HCT116 (cell line): ENCODE data around the gene KCNK15. TPM values are rescaled to one million over a fixed set of nuclear protein-coding genes. Genes with fewer than 3 reads are reported as not detected.

ENCODE experiments used
- ATAC-seq: fragments of 200-7000 bp; cut with Tn5 transposase; 2 replicates; pipeline ENCODE4 v1.9.1; 2020; ENCODE audit warnings: mild to moderate bottlenecking, moderate library complexity
- BruUV-seq: library from RNA; stranded (reverse); fragments of 400-500 nt; replicated peaks from 2 replicates; lab custom pipeline; 2021; lab: Mats Ljungman, UMichigan
- CTCF ChIA-PET: fragments of 300-600 bp; sonication (Branson Sonifier 250); formaldehyde crosslinking; loops from one replicate; lab custom pipeline; 2021; ENCODE audit warnings: antibody characterized with exemption; lab: Charles Lee
- POLR2A ChIA-PET: fragments of 300-600, 350-600 bp; sonication (Branson Sonifier 250); formaldehyde crosslinking; loops from one replicate; lab custom pipeline; 2021; ENCODE audit warnings: antibody characterized with exemption; lab: Charles Lee
- RAD21 ChIA-PET, 2 experiments: fragments of 300-600 bp; sonication (Branson Sonifier 250); formaldehyde crosslinking; loops; one replicate each; lab custom pipeline; 2023; ENCODE audit warnings: low total read pairs in 2 of 2; ENCODE audit not compliant: uncharacterized antibody in 2 of 2, unreplicated experiment in 2 of 2, low non-redundant PET in 1 of 2; lab: Charles Lee
- DNase-seq: peaks from one replicate; pipeline ENCODE4 v3.0.0-alpha.2; 2010; ENCODE audit warnings: low read depth, low spot score
- H2AFZ ChIP-seq: fragments of 200-600 bp; shearing (Covaris generic), sonication (generic); 2 replicates; pipeline ENCODE4 v1.6.1; 2017; ENCODE audit warnings: low read depth, mixed run types, mixed read lengths, antibody characterized with exemption, low read length; ENCODE audit not compliant: poor library complexity, severe bottlenecking
- H3K27ac ChIP-seq: 2 replicates; pipeline ENCODE4 v1.5.1; 2012; ENCODE audit warnings: low read depth, low read length
- H3K27me3 ChIP-seq: fragments of 200-600 bp; sonication (generic); 2 replicates; pipeline ENCODE4 v1.6.1; 2016; ENCODE audit warnings: mixed run types, low read length, mixed read lengths; ENCODE audit not compliant: insufficient read depth
- H3K36me3 ChIP-seq, 2 experiments: fragments of 200-500 bp in 1 of 2; fragments of 200-600 bp in 1 of 2; sonication (Bioruptor generic) in 1 of 2; sonication (generic) in 1 of 2; 2 replicates each; pipeline versions ENCODE4 v1.5.1 to v1.6.1; 2014 to 2016; ENCODE audit warnings: low read length in 2 of 2, inconsistent platforms in 1 of 2, mixed read lengths in 1 of 2, mixed run types in 1 of 2; ENCODE audit not compliant: insufficient read depth in 2 of 2, control insufficient read depth in 1 of 2
- H3K4me1 ChIP-seq, 2 experiments: fragments of 200-600 bp in 1 of 2; sonication (generic) in 1 of 2; 2 replicates each; pipeline versions ENCODE4 v1.5.1 to v1.6.1; 2012 to 2017; ENCODE audit warnings: low read length in 2 of 2, inconsistent platforms in 1 of 2, mild to moderate bottlenecking in 1 of 2, mixed read lengths in 1 of 2, mixed run types in 1 of 2, moderate library complexity in 1 of 2; ENCODE audit not compliant: insufficient read depth in 2 of 2, control insufficient read depth in 1 of 2
- H3K4me2 ChIP-seq: fragments of 200-600 bp; sonication (generic); 2 replicates; pipeline ENCODE4 v1.6.1; 2017; ENCODE audit warnings: mixed run types, low read length, mixed read lengths
- H3K4me3 ChIP-seq, 2 experiments: fragments of 200-600 bp in 1 of 2; sonication (generic) in 1 of 2; replicated peaks in 1 of 2; 2 replicates each; pipeline ENCODE4 v1.5.1; 2011 to 2016; ENCODE audit warnings: low read length in 2 of 2, control low read depth in 1 of 2, low read depth in 1 of 2, mild to moderate bottlenecking in 1 of 2, mixed read lengths in 1 of 2, mixed run types in 1 of 2
- H3K79me2 ChIP-seq: fragments of 200-600 bp; sonication (generic); 2 replicates; pipeline ENCODE4 v1.6.1; 2017; ENCODE audit warnings: mild to moderate bottlenecking, mixed run types, low read length, moderate library complexity, mixed read lengths; ENCODE audit not compliant: insufficient read depth
- H3K9ac ChIP-seq: fragments of 200-600 bp; sonication (generic); 2 replicates; pipeline ENCODE4 v1.6.1; 2016; ENCODE audit warnings: low read length, mixed read lengths
- H3K9me2 ChIP-seq: fragments of 200-600 bp; sonication (generic), shearing (Covaris generic); 2 replicates; pipeline ENCODE4 v1.6.1; 2017; ENCODE audit warnings: mixed run types, mild to moderate bottlenecking, moderate library complexity; ENCODE audit not compliant: insufficient read depth
- H3K9me3 ChIP-seq, 2 experiments: fragments of 200-500 bp in 1 of 2; fragments of 200-600 bp in 1 of 2; sonication (Bioruptor generic) in 1 of 2; sonication (generic) in 1 of 2; 2 replicates each; pipeline ENCODE4 v1.6.1; 2014 to 2017; ENCODE audit warnings: low read length in 2 of 2, mixed read lengths in 2 of 2, inconsistent platforms in 1 of 2, low read depth in 1 of 2, mild to moderate bottlenecking in 1 of 2, mixed run types in 1 of 2, moderate library complexity in 1 of 2; ENCODE audit not compliant: control insufficient read depth in 1 of 2, insufficient read depth in 1 of 2
- H4K20me1 ChIP-seq: fragments of 200-600 bp; sonication (generic), shearing (Covaris generic); 2 replicates; pipeline ENCODE4 v1.6.1; 2017; ENCODE audit warnings: mixed run types, mild to moderate bottlenecking, moderate library complexity; ENCODE audit not compliant: insufficient read depth
- ATF3 ChIP-seq: IDR thresholded peaks from 2 replicates; pipeline ENCODE4 v1.6.1; 2012
- CBX3 ChIP-seq: IDR thresholded peaks from 2 replicates; pipeline ENCODE4 v1.6.1; 2012; ENCODE audit warnings: low read depth
- CEBPB ChIP-seq: IDR thresholded peaks from 2 replicates; pipeline ENCODE4 v1.6.1; 2012; ENCODE audit warnings: low read depth
- CTCF ChIP-seq, 3 experiments: fragments of 200-600 bp in 1 of 3; sonication (generic) in 1 of 3; IDR thresholded peaks in 2 of 3; conservative IDR thresholded peaks in 1 of 3; 2 replicates each; pipeline ENCODE4 v1.5.1; 2012 to 2017; ENCODE audit warnings: low read depth in 2 of 3, low read length in 2 of 3, antibody characterized with exemption in 1 of 3, borderline replicate concordance in 1 of 3, control low read depth in 1 of 3, mild to moderate bottlenecking in 1 of 3, mixed read lengths in 1 of 3, mixed run types in 1 of 3, moderate library complexity in 1 of 3; ENCODE audit not compliant: insufficient read depth in 1 of 3
- EGR1 ChIP-seq: IDR thresholded peaks from 2 replicates; pipeline ENCODE4 v1.6.1; 2012; ENCODE audit warnings: low read depth
- EZH2 ChIP-seq: fragments of 200-600 bp; sonication (generic); IDR thresholded peaks from 2 replicates; pipeline ENCODE4 v1.6.1; 2017; ENCODE audit warnings: antibody characterized with exemption, mixed run types
- EZH2phosphoT487 ChIP-seq: fragments of 200-600 bp; IDR thresholded peaks from 2 replicates; pipeline ENCODE4 v1.6.1; 2018; ENCODE audit warnings: antibody characterized with exemption, borderline replicate concordance
- FOSL1 ChIP-seq: IDR thresholded peaks from 2 replicates; pipeline ENCODE4 v1.6.1; 2012; ENCODE audit warnings: low read depth
- JUND ChIP-seq: IDR thresholded peaks from 2 replicates; pipeline ENCODE4 v1.6.1; 2012
- POLR2A ChIP-seq: IDR thresholded peaks from 2 replicates; pipeline ENCODE4 v1.7.0; 2011; ENCODE audit warnings: borderline replicate concordance; ENCODE audit not compliant: insufficient read depth, insufficient read length; ENCODE audit errors: extremely low read depth
- POLR2AphosphoS5 ChIP-seq: IDR thresholded peaks from 2 replicates; pipeline ENCODE4 v1.6.1; 2011; ENCODE audit warnings: mild to moderate bottlenecking, low read depth, low read length, moderate library complexity
- RAD21 ChIP-seq: IDR thresholded peaks from 2 replicates; pipeline ENCODE4 v1.6.1; 2012; ENCODE audit warnings: low read depth, mild to moderate bottlenecking
- SIN3A ChIP-seq: IDR thresholded peaks from 2 replicates; pipeline ENCODE4 v1.6.1; 2012; ENCODE audit warnings: low read depth
- SP1 ChIP-seq: IDR thresholded peaks from 2 replicates; pipeline ENCODE4 v1.6.1; 2012; ENCODE audit warnings: low read depth
- TCF7L2 ChIP-seq: IDR thresholded peaks from 2 replicates; pipeline ENCODE4 v1.7.0; 2011; ENCODE audit warnings: borderline replicate concordance, inconsistent platforms; ENCODE audit not compliant: insufficient read depth, insufficient read length; ENCODE audit errors: extremely low read depth
- YY1 ChIP-seq: IDR thresholded peaks from 2 replicates; pipeline ENCODE4 v1.6.1; 2011; ENCODE audit warnings: low read length, low read depth, moderate library complexity, mild to moderate bottlenecking; ENCODE audit not compliant: insufficient replicate concordance; ENCODE audit errors: extremely low read depth
- ZBTB33 ChIP-seq: IDR thresholded peaks from 2 replicates; pipeline ENCODE4 v1.6.1; 2011; ENCODE audit warnings: mild to moderate bottlenecking, low read length, moderate library complexity; ENCODE audit not compliant: insufficient replicate concordance; ENCODE audit errors: extremely low read depth
- ZFX ChIP-seq: fragments of 450-650 bp; IDR thresholded peaks from 2 replicates; pipeline ENCODE4 v1.6.1; 2017
- ZNF274 ChIP-seq: fragments of 200-500 bp; sonication (Bioruptor generic); IDR thresholded peaks from 2 replicates; pipeline ENCODE4 v1.6.1; 2014; ENCODE audit warnings: mild to moderate bottlenecking, low read depth, low read length, inconsistent platforms
- intact Hi-C: fragments of 100-400 bp; cut with micrococcal nuclease; formaldehyde crosslinking; loops from 2 replicates; pipeline ENCODE4 v1.10.0; 2022
- total RNA-seq: library from RNA; stranded (reverse); gene quantifications from one replicate; pipeline ENCODE4 v1.2.1, GENCODE V29; 2021; ENCODE audit not compliant: unreplicated experiment
- TF ChIP-seq, protein P1 (sequence below): IDR thresholded peaks from 2 replicates; pipeline ENCODE4 v1.6.1; 2012; ENCODE audit warnings: low read depth

The KCNK15 gene
- total RNA-seq, 1 experiment from 2014 or later: not detected

- peaks cover 6% of the 10 kb centered on the region; the same call in 1 of the 2 replicates for H3K27me3 ChIP-seq
- H3K27ac ChIP-seq: no peak overlapping the region
- H3K4me1 ChIP-seq: no peaks in the 10 kb centered on the region
These were observed 54.0 kb downstream of the KCNK15 start for GRCh38 chr20:44799691-44800090.

More at GRCh38 chr20:44799691-44800090, 54.0 kb downstream of the KCNK15 start:
- Histone ChIP-seq H3K36me3 (no peaks in the 10 kb centered on the region), H3K9ac (no peak overlapping the region), H3K4me3 (no peak overlapping the region), H3K4me2 (no peak overlapping the region), H4K20me1 (no peaks in the 10 kb centered on the region), H3K9me3 (no peaks in the 10 kb centered on the region), H3K9me2 (no peaks in the 10 kb centered on the region), H2AFZ (no peak overlapping the region), H3K79me2 (no peaks in the 10 kb centered on the region)
- RAD21 ChIA-PET: no interaction called here
- CTCF ChIA-PET: interaction anchor here (1.3 to 1.5 kb wide), 3 partner anchors 10 to 52 kb away, joined by 3 to 6 read pairs (median 4); no protein-coding TSS in a partner anchor
- POLR2A ChIA-PET: no interaction called here
- BruUV-seq: no TSS peak
- intact Hi-C loops: loop anchor here (1.0 kb wide), 1 partner anchor 68 kb away; no protein-coding TSS in a partner anchor
- ATAC-seq: no peak
- no peak for DNase-seq
- TF ChIP-seq TCF7L2 (no peak), FOSL1 (no peak), CEBPB (no peak), CBX3 (no peak), ZNF274 (no peak), EZH2 (no peak), POLR2AphosphoS5 (no peak), EGR1 (no peak), RAD21 (no peak), EZH2phosphoT487 (no peak), POLR2A (no peak), SIN3A (no peak), CTCF (IDR thresholded peaks at IDR 0.05 in 2 of 3, conservative IDR thresholded peaks at IDR 0.05 in 1 of 3; ENCODE audit: borderline replicate concordance in 1 of 3, insufficient read depth in 1 of 3, low read depth in 2 of 3, low read length in 2 of 3) (no peak), JUND (no peak), ATF3 (no peak), YY1 (no peak), ZFX (no peak), ZBTB33 (no peak), SP1 (no peak)
- TF ChIP-seq, protein P1, sequence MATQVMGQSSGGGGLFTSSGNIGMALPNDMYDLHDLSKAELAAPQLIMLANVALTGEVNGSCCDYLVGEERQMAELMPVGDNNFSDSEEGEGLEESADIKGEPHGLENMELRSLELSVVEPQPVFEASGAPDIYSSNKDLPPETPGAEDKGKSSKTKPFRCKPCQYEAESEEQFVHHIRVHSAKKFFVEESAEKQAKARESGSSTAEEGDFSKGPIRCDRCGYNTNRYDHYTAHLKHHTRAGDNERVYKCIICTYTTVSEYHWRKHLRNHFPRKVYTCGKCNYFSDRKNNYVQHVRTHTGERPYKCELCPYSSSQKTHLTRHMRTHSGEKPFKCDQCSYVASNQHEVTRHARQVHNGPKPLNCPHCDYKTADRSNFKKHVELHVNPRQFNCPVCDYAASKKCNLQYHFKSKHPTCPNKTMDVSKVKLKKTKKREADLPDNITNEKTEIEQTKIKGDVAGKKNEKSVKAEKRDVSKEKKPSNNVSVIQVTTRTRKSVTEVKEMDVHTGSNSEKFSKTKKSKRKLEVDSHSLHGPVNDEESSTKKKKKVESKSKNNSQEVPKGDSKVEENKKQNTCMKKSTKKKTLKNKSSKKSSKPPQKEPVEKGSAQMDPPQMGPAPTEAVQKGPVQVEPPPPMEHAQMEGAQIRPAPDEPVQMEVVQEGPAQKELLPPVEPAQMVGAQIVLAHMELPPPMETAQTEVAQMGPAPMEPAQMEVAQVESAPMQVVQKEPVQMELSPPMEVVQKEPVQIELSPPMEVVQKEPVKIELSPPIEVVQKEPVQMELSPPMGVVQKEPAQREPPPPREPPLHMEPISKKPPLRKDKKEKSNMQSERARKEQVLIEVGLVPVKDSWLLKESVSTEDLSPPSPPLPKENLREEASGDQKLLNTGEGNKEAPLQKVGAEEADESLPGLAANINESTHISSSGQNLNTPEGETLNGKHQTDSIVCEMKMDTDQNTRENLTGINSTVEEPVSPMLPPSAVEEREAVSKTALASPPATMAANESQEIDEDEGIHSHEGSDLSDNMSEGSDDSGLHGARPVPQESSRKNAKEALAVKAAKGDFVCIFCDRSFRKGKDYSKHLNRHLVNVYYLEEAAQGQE: no peak
